GM19395 (cell line): ENCODE data around the gene NRXN3.

Source experiments
- ATAC-seq: cut with Tn5 transposase; IDR thresholded peaks from one replicate; pipeline ENCODE4 v1.9.1; 2021; ENCODE audit warnings: mild to moderate bottlenecking, moderate library complexity; ENCODE audit not compliant: unreplicated experiment

The NRXN3 gene

DNA sequence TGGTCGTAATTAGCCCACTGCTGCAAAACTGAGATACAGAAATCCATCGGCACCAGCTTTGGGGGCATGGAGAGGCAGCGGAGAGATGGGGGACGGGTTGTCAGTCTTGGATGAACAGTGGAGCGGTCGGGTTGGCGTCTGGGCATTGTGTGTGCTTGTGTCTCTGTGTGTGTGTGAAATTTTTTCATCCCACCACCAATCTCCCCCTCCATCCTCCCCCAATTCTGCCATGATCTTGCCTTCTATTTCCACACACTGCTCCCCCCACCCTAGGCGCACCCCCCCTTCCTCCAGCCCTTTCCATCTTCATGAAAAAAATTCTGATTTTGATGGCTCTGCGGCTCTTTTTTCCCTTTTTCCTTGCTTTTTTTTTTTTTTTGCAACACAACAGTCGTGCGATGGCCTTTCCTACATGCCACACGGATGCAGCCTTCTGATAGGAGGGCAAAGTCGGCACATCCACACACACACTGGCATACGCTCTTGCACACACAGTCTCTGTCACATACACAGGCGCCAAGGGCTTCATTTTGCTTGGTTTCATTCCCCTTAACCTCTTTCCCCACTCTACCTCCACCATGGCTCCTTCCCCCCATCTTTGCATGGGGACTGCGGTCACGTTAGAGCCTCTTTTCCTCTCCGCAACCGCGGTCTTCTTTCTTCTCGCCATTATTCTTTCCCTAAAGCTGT, 3.3 kb downstream of the NRXN3 start:
- no peak for ATAC-seq

DNA sequence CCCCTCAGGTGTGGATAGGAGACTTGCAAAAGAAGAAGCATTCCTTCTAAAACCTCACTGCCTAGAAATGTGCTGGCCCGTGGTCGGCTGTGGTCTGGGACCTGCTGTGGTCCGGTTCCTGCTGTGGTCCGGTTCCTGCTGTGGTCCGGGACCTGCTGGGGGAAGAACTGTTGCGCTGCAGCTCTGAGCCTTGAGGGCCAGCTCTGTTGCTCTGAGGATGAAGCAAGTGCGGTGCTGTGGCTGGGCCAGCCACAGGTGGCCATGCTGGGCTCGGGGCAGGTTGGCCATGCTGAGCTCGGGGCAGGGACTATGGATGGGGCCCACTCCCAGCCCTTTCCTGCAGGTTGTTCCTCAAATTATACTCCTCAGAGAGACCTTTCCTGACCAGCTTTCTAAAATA, 5.2 kb downstream of the NRXN3 start:
- no peak for ATAC-seq

DNA sequence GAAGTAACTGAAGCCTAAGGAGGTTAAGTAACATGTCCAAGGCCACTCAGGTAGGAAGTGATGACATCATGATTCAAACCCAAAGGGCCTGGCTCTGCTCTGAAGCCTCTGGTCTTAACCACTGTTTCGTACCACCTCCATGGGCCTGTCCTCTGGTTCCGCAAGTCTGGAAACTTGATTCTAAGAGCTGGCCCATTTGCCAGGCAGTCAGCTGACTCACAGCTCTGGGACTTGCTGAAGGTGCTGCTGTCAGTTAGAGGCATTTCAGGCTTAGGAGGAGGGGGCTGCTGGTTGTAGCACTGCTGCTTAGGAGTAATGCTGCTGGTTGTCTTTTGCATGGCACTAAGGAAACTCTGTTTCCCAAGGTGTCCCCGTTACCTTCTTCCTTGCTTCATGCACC, 7.9 kb downstream of the NRXN3 start:
- no peak for ATAC-seq

DNA sequence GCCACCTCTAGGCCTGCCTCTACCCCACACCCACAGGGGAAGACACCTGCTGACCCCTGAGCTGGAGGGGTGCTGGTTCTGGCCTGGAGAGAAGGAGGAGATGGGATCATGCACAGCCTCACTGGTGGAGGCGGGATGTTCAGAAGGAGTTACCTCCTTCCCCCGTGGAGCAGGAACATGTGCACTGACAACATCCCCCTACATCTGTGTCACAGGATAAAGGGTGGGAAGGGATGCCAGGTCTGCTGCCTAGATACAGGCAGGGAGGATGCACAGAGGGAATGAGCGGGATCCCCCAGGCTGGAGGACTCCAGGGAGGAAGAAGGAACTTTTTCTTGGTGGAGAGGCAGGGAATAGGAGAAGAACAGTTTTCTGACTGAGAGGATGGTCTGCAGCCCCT, 8.8 kb downstream of the NRXN3 start:
- ATAC-seq: no peak

DNA sequence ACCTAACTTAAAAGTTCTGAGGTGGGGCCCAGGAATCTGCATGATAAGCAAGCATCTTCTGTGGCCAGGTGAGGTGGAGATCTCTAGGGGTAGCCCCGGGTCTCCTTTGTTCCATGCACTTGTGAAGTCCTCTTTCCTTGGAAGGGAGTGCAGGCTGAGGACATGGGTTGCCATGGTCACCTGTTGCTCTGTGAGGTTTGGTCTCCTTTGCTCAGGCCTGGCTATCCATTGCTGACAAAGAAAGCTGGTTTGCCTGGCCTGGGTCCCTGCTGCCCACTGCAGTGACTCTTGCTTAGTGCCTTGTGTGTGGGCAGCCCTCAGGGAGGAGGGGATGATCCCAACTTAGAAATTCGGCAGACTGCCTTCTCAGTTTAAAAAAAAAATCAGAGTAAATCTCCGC, 11.1 kb downstream of the NRXN3 start:
- ATAC-seq: no peak

DNA sequence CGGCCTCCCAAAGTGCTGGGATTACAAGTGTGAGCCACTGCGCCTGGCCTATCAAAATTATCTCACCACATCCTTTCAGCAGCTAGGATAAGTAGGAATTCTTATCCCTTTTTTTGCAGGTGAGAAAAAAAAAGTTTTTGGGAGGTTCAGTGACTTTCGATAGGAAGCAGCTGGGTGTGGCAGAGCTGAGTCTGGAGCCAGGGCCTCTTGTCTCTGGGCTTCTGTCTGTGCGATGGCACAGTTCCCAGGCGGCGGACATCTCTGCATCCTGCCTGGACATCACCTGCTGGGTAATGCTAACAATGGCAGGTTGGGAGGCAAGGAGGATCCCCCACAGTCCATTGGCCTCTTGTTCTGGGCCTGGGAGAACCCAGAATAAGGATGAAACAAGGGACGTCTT, 12.5 kb downstream of the NRXN3 start:
- no peak for ATAC-seq

DNA sequence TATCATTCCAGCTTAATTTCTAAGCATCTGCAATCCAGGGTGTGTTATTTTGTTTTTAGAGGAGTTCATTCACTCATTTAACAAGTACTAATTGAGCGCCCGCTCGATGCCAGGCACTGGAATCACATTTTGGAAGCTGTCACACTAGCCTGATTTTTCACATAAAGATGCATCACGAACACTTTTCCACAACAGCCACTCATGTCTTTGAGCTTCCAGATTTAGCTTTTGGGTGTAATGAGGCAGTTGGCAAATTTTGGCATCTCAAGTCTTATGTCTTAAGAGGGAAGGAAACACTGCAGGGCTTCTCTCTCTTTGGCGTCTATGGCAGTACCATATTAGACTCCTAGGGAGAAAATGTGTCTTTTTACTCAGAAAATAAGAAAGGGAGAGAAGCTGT, 14.0 kb downstream of the NRXN3 start:
- no peak for ATAC-seq

DNA sequence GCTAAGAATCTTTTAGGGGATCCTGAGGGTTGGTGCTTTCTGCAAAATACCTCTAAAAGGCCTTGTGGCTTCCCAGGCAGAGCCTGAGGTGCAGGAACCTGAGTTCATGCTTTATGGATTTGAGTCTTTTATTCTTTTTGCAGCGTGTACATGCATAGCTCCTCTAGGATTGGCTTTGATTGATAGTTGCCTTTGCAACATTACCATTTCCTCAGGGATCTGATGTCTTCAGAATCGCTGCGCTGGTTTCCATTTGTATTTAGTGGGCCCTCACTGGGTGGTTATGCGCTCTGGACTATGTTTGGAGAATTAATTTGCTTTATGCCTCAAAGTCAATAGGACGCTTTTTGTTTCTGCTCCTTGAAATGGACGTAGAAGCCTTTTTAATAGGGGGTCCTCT, 16.1 kb downstream of the NRXN3 start:
- ATAC-seq: no peak

DNA sequence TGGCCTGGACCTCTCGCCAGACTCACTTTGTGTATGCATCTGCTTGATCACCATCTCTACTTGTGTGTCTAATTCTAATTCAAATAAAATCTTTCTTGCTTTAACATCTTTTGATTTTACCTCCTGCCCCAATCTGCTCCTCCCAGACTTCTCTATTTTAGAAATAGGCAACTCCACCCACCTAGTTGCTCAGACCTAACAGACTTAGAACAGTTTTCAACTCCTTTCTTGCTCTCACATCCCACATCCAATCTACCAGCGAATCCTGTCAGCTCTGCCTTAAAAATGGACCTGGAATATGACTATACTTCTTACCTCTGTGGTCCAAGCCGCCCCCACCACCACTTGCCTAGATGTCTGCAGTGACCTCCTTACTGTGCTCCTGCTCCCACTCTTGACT, 18.7 kb downstream of the NRXN3 start:
- no peak for ATAC-seq

DNA sequence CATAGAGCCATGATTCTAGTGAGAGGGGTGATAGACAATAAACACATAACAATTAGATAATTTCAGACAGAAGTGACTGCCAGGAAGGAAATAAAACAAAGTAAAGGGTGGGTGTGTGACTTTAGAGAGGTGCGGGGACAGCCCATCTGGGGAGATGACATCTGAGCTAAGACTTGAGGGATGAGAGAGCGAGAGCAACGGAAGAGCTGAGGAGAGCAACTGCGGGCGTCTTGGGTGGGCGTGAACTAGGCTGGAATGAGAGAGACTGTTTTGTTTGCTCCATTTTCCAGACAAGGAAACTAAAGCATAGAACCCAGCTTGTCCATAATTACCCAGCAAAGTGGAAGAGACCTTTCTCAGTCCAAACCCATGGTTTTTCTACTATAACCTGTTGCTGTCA, 25.3 kb downstream of the NRXN3 start:
- no peak for ATAC-seq

DNA sequence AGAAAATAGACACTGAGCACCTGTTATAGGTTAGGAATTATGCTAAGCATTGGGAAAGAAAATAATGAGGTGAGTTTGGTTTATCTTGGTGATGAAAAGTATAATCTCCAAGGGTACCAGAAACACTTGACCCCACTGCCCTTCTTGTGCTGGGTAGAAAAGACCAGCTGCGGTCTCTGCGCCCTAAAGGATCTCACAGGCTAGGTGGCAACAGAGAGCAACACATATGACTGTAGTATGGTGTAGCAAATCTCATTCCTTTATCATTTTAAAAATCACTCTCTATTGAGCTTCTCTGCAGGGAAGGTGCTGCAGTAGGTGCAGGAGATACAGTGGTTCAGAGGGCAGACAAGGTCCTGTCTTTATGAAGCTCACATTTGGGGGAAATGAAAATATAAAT, 26.1 kb downstream of the NRXN3 start:
- ATAC-seq: no peak

DNA sequence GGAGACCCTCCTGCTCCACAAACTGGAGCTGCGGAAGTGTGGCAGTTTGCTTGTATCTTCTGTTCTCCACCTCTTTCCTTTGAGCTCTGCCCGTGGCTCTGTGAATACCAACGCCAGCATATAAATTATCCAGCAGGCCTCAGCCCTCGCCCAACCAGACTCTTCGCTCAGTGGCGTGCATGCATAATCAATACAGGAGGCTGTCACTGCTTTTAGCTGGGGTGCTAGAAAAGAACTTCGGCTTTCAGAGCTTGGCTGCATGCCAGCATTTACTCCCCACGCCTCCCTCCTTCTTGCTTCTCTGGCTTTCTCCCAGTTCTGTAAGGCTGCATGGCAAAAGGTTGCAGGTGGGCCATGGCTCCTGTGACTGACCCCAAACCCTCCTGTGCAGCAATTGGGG, 26.9 kb downstream of the NRXN3 start:
- no peak for ATAC-seq

DNA sequence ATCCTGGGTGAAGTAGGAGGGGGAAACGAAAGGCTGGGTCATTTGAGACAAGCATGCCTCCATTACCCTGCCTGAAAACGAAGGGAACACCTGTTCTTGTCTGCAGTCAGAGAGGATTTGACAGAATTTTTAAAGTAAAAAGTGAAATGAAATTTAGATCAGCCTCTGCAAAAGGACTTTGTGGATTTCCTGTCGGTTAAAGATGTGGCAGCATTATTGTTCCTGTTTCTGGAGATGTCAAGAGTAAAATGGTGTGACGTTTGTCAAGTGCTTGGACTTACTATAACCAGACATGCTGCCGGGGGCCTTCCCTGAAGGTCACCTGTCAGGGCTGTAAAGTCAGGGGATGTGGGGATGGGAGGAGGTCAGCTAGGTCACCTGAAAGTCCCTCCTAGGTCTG, 32.0 kb downstream of the NRXN3 start:
- ATAC-seq: no peak

DNA sequence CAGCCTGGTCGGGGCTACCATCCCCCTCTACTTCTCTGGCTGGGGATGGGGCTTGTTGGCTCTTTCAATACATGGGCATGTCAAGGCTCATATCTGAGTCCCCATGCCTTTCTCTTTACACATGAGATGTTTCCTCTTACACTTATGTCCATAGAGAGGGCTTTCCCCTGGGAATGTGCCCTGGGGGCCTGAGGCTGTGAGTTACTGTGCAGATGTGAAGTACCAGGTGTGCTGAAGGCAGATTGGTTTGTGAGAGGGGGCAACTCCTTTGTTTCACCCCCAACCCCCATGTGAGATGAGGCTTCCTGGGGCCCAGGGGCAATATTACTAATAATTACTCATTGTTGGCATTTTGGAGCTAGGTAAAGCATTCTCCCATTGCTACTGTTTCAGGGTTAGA, 32.8 kb downstream of the NRXN3 start:
- ATAC-seq: no peak

DNA sequence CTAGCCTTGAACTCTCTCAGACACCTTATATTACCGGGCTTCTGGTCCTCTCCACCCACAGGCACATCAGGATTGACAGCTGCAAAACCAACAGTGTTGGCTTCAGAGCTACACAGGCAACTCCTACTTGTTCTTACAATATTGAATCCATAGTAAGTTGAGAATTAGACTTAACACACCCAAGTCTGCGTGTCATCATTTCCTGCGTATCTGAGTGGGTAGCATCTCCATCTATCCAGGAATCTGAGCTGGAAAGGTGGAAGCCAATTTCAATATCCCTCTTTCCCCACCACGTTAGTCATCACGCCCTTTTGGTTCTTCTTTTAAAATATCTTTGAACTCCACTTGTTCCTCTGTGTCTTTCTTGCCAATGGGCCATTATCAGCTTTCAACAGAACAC, 37.2 kb downstream of the NRXN3 start:
- ATAC-seq: no peak

DNA sequence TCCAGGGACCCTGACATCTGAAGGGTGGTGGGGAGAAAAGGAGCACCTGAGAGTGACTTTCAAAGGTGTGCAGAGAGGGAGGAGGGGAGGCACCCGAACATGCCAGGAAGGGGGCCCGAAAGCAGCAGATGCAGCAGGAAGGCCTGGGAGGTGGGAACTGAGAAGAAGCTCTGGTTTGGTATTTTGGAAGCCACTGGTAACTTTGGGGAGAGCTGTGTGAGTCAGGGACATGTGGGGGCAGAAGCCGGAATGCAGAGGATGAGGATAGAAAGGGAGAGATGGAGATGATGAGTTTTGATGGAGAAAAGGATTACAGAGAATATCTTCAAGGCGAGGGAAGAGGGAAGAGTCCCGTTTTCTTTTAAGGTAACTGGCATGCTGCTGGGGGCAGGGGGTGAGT, 50.1 kb downstream of the NRXN3 start:
- no peak for ATAC-seq

DNA sequence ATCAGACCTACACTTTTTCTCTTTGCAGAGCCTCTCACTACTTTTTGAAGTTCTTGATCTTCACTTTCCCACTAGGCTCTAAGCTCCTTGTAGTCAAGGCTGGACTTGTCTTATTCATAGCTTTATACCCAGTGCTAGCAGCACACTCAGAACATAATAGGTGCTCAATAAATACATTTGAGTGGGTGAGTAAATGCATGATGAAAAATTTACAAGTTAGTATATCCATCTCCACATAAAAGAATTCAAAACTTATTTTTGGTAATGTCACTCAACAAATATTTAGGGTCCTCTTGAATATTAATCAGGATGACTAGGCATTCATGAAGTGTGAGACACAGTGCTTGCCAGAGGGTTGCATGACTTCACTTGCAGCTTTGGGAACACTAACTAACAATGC, 52.6 kb downstream of the NRXN3 start:
- no peak for ATAC-seq

DNA sequence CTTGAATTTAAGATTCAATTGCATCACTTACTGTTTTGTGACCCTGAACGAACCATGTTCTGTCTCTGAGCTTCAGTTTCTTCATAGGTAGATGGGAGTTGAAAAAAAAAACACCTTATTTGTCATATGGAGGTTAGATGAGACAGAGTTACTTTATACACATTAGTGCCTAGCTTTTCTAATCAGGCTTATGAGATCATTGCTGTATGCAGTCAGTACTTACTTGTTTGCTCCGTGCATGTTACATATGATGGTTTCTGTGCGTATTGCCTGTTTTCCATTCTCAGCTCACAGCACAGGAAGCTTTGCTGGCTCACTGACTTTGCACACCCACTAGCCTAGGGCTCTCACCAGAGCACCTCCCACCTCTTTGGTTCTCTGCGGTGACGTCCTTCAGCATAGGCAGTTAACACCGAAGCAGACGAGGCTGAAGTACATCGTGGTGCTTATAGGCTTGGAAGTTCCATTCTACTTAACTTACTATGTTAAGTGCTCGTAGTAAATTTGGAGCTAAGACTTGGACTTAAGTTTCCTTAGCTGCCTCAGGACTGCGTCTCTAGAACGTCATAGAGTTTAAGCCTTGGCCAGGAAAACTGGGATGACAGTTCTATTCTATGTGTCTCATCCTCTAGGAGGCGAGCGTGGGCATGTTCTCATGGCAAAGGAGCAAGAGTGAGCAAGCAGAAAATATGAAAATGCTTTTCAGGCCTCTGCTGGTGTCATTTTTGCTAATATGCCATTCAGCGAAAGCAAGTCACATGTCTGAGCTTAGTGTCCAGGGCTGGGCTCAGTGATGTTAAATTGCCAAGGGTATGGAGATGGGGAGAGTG, 57.3 kb downstream of the NRXN3 start:
- no peak for ATAC-seq

DNA sequence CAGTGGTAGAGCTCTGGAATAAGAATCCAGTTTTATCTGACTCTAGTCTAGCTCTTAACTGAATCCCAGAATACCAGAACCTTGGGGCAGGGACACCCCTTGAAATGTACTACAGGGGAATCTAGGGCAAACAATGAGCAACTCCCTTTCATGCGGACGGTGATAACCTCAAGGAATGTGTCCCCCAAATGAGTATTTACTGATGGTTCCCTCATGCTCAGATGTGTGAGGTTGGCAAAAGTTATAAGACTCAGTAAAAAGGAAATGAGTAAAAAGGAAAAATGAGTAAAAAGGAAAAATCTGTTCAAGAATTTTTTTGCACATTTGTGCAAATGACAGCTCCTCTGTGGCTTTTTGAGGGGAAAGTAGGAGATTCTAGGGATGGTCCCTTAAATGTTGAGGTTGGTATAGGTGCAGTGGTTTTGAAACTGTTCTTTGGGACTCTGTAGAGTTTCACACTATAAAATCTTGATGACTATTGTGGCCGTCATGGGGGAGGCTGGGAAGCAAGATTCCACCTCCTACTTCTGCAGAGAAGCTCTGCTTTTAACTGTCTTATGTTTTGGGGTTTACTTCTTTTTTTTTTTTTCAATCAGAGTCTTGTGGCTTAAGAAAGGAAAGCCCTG, 58.6 kb downstream of the NRXN3 start:
- no peak for ATAC-seq

DNA sequence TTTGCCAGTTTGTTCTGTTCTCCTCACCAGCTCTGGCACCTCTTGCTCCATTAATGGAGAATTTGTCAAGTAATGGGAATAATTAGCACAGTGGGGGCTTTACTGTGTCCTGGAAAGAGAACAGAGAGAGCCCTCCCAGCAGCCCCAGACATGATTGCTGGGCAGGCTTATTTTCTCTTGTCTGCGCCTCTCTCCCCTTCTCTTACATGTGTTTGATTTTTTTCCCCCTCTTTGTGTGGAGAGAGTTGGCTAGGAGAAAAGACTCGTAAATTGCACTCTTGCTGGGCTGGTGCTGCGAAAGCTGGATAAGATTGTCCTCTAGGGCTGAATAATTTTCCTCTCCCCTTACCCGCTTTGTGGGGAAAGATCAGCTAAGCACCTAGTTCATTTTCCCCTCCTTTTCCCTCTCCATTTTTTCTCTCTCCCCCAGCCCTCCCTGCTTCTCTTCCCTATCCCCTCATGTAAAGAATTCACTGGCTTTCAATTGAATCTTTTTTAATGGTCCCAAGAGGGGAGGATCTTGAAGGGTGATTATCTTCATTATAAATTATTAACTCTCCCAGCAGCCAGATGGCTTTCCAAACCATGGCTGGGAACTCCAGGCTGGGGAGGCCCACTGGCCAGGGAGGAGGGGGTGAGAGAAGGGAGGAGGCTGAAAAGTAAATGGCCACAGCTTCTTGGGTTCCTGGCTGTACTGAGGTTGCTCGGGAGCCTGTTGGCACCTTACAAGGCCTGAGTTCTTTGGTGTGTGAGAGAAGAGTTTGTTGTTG, 62.2 kb downstream of the NRXN3 start:
- no peak for ATAC-seq

DNA sequence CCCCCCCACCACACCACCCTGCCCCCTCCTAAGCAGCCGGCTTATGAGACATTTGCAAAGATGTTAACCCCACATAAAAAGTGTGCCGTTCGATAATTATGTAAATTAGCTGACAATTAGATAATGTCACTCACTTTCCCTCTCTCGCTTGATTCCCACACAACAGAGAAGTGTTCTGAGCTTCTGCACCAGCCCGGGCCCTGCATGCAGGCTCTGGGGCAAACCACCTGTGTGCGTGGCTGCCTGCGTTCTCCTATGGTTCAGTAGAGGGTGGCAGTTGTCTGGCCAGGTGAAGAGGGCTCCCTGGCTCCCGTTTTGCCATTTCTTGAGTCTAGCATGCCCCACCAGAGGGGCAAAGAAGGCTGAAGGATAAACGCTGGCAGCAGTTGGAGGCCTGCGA, 68.0 kb downstream of the NRXN3 start:
- ATAC-seq: no peak
